WERI-Rb-1 (cell line): ENCODE data around the gene MAGEA9B.
"Not testable (repeated sequence)": the region's sequence is repeated elsewhere in the genome, so short reads cannot be mapped to it uniquely, and the experiment has no call there.

Experiments
- DNase-seq: peaks from one replicate; pipeline ENCODE4 v3.0.0-alpha.2; 2020
- H3K27ac ChIP-seq: fragments of 250-450 bp; sonication (Bioruptor Pico); 2 replicates; pipeline ENCODE4 v1.5.1; 2020; ENCODE audit warnings: mild to moderate bottlenecking, moderate library complexity
- H3K27me3 ChIP-seq: fragments of 250-450 bp; sonication (Bioruptor Pico); 2 replicates; pipeline ENCODE4 v1.5.1; 2021; ENCODE audit warnings: mild to moderate bottlenecking, low read depth, moderate library complexity; ENCODE audit not compliant: insufficient read depth, severe bottlenecking
- H3K36me3 ChIP-seq: fragments of 250-450 bp; sonication (Bioruptor Pico); 2 replicates; pipeline ENCODE4 v1.5.1; 2020; ENCODE audit warnings: mild to moderate bottlenecking, moderate library complexity
- H3K4me3 ChIP-seq: 2 replicates; pipeline ENCODE4 v1.5.1; 2011; ENCODE audit warnings: low read depth, mild to moderate bottlenecking, control low read depth, low read length
- H3K9me3 ChIP-seq: fragments of 250-450 bp; sonication (Bioruptor Pico); 2 replicates; pipeline ENCODE4 v1.5.1; 2021; ENCODE audit warnings: mild to moderate bottlenecking, moderate library complexity; ENCODE audit not compliant: severe bottlenecking
- CTCF ChIP-seq: IDR thresholded peaks from 2 replicates; pipeline ENCODE4 v1.5.1; 2011; ENCODE audit warnings: low read depth, mild to moderate bottlenecking, control low read depth, inconsistent platforms, low read length

The MAGEA9B gene

GRCh38 chrX:149570668-149571067 lies 16.6 kb downstream of the MAGEA9B start:
- DNase-seq, result no peak
- H3K27me3 ChIP-seq, result peaks cover 37% of the 10 kb centered on the region
- H3K9me3 ChIP-seq, result no peaks in the 10 kb centered on the region
- H3K36me3 ChIP-seq, result no peaks in the 10 kb centered on the region
- no peak overlapping the region for H3K27ac ChIP-seq
- H3K4me3 ChIP-seq, result no peak overlapping the region
- no peak for TF ChIP-seq CTCF

GRCh38 chrX:149569770-149570169 lies 17.5 kb downstream of the MAGEA9B start:
- Histone ChIP-seq H3K36me3 (no peaks in the 10 kb centered on the region), H3K27ac (no peak overlapping the region), H3K9me3 (no peaks in the 10 kb centered on the region), H3K4me3 (no peak overlapping the region), H3K27me3 (peaks cover 43% of the 10 kb centered on the region)
- no peak for DNase-seq
- TF ChIP-seq CTCF, result no peak

GRCh38 chrX:149568701-149569296 lies 18.5 kb downstream of the MAGEA9B start:
- H3K4me3 ChIP-seq, result no peak overlapping the region
- TF ChIP-seq CTCF, result no peak
- no peak for DNase-seq
- no peak overlapping the region for H3K27ac ChIP-seq
- H3K36me3 ChIP-seq, result no peaks in the 10 kb centered on the region
- H3K27me3 ChIP-seq, result peaks cover 44% of the 10 kb centered on the region
- H3K9me3 ChIP-seq, result peaks cover 2% of the 10 kb centered on the region

- H3K9me3 ChIP-seq, result peaks cover 3% of the 10 kb centered on the region
- H3K27me3 ChIP-seq, result peaks cover 48% of the 10 kb centered on the region
- no peak for TF ChIP-seq CTCF
- no peak overlapping the region for H3K27ac ChIP-seq
- H3K36me3 ChIP-seq, result no peaks in the 10 kb centered on the region
- no peak for DNase-seq
- no peak overlapping the region for H3K4me3 ChIP-seq
These were observed 19.4 kb downstream of the MAGEA9B start for GRCh38 chrX:149567621-149568417.

GRCh38 chrX:149563359-149563758 lies 23.9 kb downstream of the MAGEA9B start:
- no peak overlapping the region for H3K27ac ChIP-seq
- H3K4me3 ChIP-seq, result no peak overlapping the region
- DNase-seq, result no peak
- H3K9me3 ChIP-seq, result peaks cover 3% of the 10 kb centered on the region
- H3K27me3 ChIP-seq, result peaks cover 24% of the 10 kb centered on the region
- no peaks in the 10 kb centered on the region for H3K36me3 ChIP-seq
- no peak for TF ChIP-seq CTCF

- H3K4me3 ChIP-seq, DNase-seq, H3K27ac ChIP-seq, H3K27me3 ChIP-seq, H3K36me3 ChIP-seq, H3K9me3 ChIP-seq: not testable (repeated sequence)
These were observed 32.0 kb downstream of the MAGEA9B start for GRCh38 chrX:149555251-149555650.

- not testable (repeated sequence) for H3K36me3 ChIP-seq, H3K27me3 ChIP-seq, DNase-seq, H3K4me3 ChIP-seq, H3K9me3 ChIP-seq, H3K27ac ChIP-seq
These were observed 35.4 kb downstream of the MAGEA9B start for GRCh38 chrX:149551939-149552248.

- not testable (repeated sequence) for H3K36me3 ChIP-seq, H3K9me3 ChIP-seq, H3K4me3 ChIP-seq, DNase-seq, H3K27ac ChIP-seq, H3K27me3 ChIP-seq
These were observed 35.9 kb downstream of the MAGEA9B start for GRCh38 chrX:149551245-149551938.

- not testable (repeated sequence) for H3K9me3 ChIP-seq, H3K4me3 ChIP-seq, DNase-seq, H3K27me3 ChIP-seq, H3K27ac ChIP-seq, H3K36me3 ChIP-seq
These were observed 36.8 kb downstream of the MAGEA9B start for GRCh38 chrX:149550454-149550853.
